ENCODE results near the gene TOP1. TPM values are rescaled to one million over a fixed set of nuclear protein-coding genes. Genes with fewer than 3 reads are reported as not detected.

TOP1 gene
- total and polyA plus RNA-seq, 9 of the 15 experiments (the other 6 are each of a cell fraction or from before 2014, with no cell fraction given), result 26.4 to 127 (median 39.6) TPM

- TF ChIP-seq PATZ1 (CRISPR knock-in tag; IDR thresholded peaks at IDR 0.05; ENCODE audit: borderline replicate concordance) (no peak), ATF3 (IDR thresholded peaks at IDR 0.05) (no peak), ATF3 (CRISPR knock-in tag; conservative IDR thresholded peaks at IDR 0.05) (no peak), SIN3A (IDR thresholded peaks at IDR 0.05; ENCODE audit: borderline replicate concordance in 2 of 2, control insufficient read depth in 1 of 2, low read depth in 2 of 2, low read length in 2 of 2) (no peak), ATF1 (CRISPR knock-in tag; IDR thresholded peaks at IDR 0.05) (no peak), ATF1 (tag; IDR thresholded peaks at IDR 0.05) (no peak), SMC3 (conservative IDR thresholded peaks at IDR 0.05; ENCODE audit: insufficient read depth, low read depth, low read length) (no peak), ZNF398 (CRISPR knock-in tag; IDR thresholded peaks at IDR 0.05) (no peak), PHF8 (IDR thresholded peaks at IDR 0.05; ENCODE audit: borderline replicate concordance, low read length) (0 out of 2 replicates have a peak, but pooled peaks have one; percentile 10), HMGN3 (IDR thresholded peaks at IDR 0.05; ENCODE audit: borderline replicate concordance, extremely low read depth, insufficient read length, low read depth, low read length) (no peak), ESRRB (CRISPR knock-in tag; IDR thresholded peaks at IDR 0.05; ENCODE audit: borderline replicate concordance) (no peak), CCAR2 (IDR thresholded peaks at IDR 0.05; ENCODE audit: low read depth, low read length) (no peak), RFX1 (IDR thresholded peaks at IDR 0.05) (no peak), LCOR (CRISPR knock-in tag; IDR thresholded peaks at IDR 0.05) (no peak), BCOR (IDR thresholded peaks at IDR 0.05) (no peak), SNRNP70 (optimal IDR thresholded peaks at IDR 0.05; ENCODE audit: low read depth, low read length) (no peak), KHSRP (IDR thresholded peaks at IDR 0.05) (no peak), MTF1 (CRISPR knock-in tag; IDR thresholded peaks at IDR 0.05; ENCODE audit: borderline replicate concordance) (no peak), CTBP1 (IDR thresholded peaks at IDR 0.05; ENCODE audit: borderline replicate concordance) (0 out of 2 replicates have a peak, but pooled peaks have one; percentile 33), ZNF79 (CRISPR knock-in tag; IDR thresholded peaks at IDR 0.05; ENCODE audit: low read depth) (no peak), NBN (IDR thresholded peaks at IDR 0.05; ENCODE audit: low read depth) (no peak), KLF1 (tag; IDR thresholded peaks at IDR 0.05) (no peak), ATF7 (IDR thresholded peaks at IDR 0.05) (0 out of 2 replicates have a peak, but pooled peaks have one; percentile 13), BHLHE40 (IDR thresholded peaks at IDR 0.05; ENCODE audit: low read length) (peak; percentile 40; the same call in 1 of the 2 replicates), ARID1B (IDR thresholded peaks at IDR 0.05) (peak; percentile 29; the same call in 1 of the 2 replicates)
Measured at GRCh38 chr20:40991181-40991889, 37.3 kb upstream of the TOP1 start (continued).
